GM12801 (cell line): ENCODE results near the gene DHX34.

Experiments used
- CTCF ChIP-seq: IDR thresholded peaks from one replicate; pipeline ENCODE4 v1.5.1; 2011; ENCODE audit warnings: control low read depth; ENCODE audit not compliant: insufficient read length; ENCODE audit errors: extremely low read depth

The DHX34 gene

GRCh38 chr19:47374876-47375693 lies 26.0 kb downstream of the DHX34 start:
- no peak for TF ChIP-seq CTCF

- TF ChIP-seq CTCF: no peak
Observed at GRCh38 chr19:47375694-47376588, 26.8 kb downstream of the DHX34 start.

GRCh38 chr19:47376589-47377144 lies 27.6 kb downstream of the DHX34 start:
- no peak for TF ChIP-seq CTCF

- TF ChIP-seq CTCF: no peak
Observed at GRCh38 chr19:47377208-47377701, 28.1 kb downstream of the DHX34 start.

- no peak for TF ChIP-seq CTCF
Observed at GRCh38 chr19:47377801-47378200, 28.7 kb downstream of the DHX34 start.

GRCh38 chr19:47378246-47378645 lies 29.1 kb downstream of the DHX34 start:
- no peak for TF ChIP-seq CTCF

- TF ChIP-seq CTCF: no peak
Observed at GRCh38 chr19:47379381-47379938, 30.3 kb downstream of the DHX34 start.
